ENCODE measurements around the gene INPP4B.
A peak's percentile ranks its signal among the peaks of the same experiment; 100 is the strongest.

INPP4B gene

DNA sequence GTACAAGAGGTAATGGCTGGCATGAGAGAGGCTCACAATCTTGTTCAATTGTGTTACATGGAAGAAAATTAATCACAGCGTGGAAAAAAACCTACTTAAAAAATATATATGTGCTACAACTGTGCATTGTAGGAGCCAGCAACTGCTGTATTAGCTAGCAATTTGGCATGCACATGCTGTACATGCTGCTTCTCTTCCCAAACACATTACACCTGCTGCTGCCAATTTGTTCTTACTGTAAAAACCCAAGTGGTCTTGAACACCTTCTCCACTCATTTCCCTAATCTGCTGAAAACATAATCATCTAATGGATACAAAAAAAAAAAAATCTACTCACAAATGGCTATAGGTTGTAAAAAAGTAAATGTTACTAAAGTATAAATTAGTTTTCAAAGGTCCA lies 264.2 kb downstream of the INPP4B start:
- Histone ChIP-seq H3K4me1 (ENCODE audit: control insufficient read depth, insufficient read depth, low read length) (no peaks in the 10 kb centered on the region), H3K36me3 (ENCODE audit: control insufficient read depth, insufficient read depth, low read length) (no peaks in the 10 kb centered on the region), H3K9ac (ENCODE audit: low read length) (no peak overlapping the region), H3K4me3 (ENCODE audit: low read length) (no peak overlapping the region), H3K27me3 (ENCODE audit: control insufficient read depth, insufficient read depth, low read length) (no peaks in the 10 kb centered on the region), H3K27ac (ENCODE audit: low read depth, low read length) (no peak overlapping the region)

DNA sequence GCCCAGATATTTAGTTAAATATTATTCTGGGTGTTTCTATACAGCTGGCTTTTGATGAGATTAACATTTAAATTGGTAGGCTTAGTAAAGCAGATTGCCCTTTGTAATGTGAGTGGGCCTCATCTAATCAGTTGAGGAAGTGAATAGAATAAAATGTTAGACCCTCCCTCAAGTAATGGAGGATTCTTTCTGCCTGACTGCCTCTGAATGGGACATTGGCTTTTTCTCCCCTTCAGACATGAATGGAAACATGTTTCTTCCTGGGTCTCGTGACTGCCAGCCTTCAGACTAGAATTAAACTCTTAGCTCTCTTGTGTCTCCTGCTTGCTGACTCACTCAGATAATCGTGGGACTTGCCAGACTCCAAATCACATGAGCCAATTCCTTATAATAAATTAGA lies 266.7 kb downstream of the INPP4B start:
- no peaks in the 10 kb centered on the region for H3K36me3 ChIP-seq (ENCODE audit: control insufficient read depth, insufficient read depth, low read length)

DNA sequence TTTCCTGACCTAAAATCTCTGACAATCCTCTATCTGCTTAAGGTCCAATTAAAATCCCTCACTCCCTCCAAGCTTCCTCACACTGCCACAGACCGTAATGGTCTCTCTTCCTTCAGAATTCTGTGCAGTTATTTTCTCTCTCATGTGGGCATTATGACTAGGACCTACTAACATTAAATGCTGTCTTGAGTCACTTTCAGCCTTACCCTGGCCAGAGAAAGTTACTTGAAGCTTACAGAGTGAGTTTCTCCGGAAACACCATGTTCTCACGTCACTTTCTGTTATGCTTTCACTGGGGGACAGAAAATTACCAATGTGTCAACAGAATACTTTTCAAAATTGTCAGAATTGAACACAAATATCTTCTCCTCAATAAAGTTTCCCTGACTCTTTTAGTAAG lies 271.8 kb downstream of the INPP4B start:
- Histone ChIP-seq H3K27me3 (ENCODE audit: control insufficient read depth, insufficient read depth, low read length) (no peaks in the 10 kb centered on the region), H3K36me3 (ENCODE audit: control insufficient read depth, insufficient read depth, low read length) (no peaks in the 10 kb centered on the region), H3K9ac (ENCODE audit: low read length) (no peak overlapping the region), H3K4me1 (ENCODE audit: control insufficient read depth, insufficient read depth, low read length) (no peaks in the 10 kb centered on the region), H3K4me3 (ENCODE audit: low read length) (no peak overlapping the region), H3K27ac (ENCODE audit: low read depth, low read length) (no peak overlapping the region)

More for the DNA sequence above, 266.7 kb downstream of the INPP4B start:
- Histone ChIP-seq H3K4me3 (ENCODE audit: low read length) (no peak overlapping the region), H3K27me3 (ENCODE audit: control insufficient read depth, insufficient read depth, low read length) (no peaks in the 10 kb centered on the region), H3K9ac (ENCODE audit: low read length) (no peak overlapping the region), H3K4me1 (ENCODE audit: control insufficient read depth, insufficient read depth, low read length) (no peaks in the 10 kb centered on the region), H3K27ac (ENCODE audit: low read depth, low read length) (no peak overlapping the region)

DNA sequence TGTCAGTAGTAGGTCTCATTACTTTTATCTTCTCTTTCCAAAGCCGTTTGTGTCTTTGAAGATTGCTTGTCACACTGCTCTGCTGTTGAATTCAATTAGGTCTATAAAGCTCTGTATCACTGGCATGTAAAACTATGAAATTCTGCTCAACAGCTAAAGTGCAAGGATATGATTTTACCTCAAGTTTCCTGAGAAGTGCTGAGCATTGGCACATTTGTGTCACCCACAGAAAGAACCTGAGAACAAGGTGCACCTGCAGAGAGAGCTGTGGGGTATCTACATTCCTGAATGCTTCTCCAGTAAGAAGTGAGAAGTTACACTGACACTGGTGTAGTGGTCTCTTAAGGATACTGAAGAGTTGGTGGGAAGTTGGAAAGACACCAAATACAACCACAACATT lies 274.0 kb downstream of the INPP4B start:
- no peak overlapping the region for H3K9ac ChIP-seq (ENCODE audit: low read length)
- peaks cover 5% of the 10 kb centered on the region for H3K4me1 ChIP-seq (ENCODE audit: control insufficient read depth, insufficient read depth, low read length)
- H3K27me3 ChIP-seq (ENCODE audit: control insufficient read depth, insufficient read depth, low read length) = no peaks in the 10 kb centered on the region
- no peaks in the 10 kb centered on the region for H3K36me3 ChIP-seq (ENCODE audit: control insufficient read depth, insufficient read depth, low read length)
- H3K27ac ChIP-seq (ENCODE audit: low read depth, low read length) = no peak overlapping the region
- no peak overlapping the region for H3K4me3 ChIP-seq (ENCODE audit: low read length)

DNA sequence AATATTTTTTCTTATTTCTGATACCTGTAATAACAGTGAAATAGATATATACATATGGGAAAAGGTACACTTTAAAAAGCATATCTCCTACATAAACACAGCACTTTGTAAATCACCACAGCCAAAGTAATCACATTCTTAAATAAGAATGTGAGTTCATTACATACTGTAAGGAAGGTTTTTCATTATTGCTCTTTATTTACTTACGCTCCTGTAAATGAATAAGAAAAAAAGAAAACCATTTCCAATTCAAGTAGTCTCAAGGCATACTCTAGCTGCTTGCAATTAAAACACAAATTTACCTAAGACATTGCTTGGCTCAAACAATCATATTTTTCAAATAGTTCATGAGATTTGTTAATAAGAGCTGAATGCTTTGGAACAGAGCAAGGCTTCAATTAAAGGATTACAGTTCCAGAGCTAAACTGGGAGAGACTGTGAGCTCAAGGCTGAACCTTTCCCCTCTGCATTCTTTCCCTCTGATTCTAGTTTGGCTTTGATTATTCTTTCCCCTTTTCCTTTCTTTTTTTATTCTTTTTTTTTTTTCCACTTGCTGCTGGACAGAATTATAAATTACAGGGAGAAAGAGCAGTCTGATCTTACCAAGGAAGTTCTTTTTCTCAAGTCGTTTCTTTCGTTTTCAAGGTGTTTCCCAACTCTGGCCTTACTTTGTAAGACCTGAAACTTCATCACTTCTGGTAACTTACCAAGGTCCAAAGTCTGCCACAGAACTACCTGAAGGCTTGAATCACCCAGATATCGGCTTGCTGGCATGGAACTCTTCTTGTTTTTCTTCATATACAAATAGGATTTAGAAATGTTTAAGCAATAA lies 278.3 kb downstream of the INPP4B start:
- no peak overlapping the region for H3K4me3 ChIP-seq (ENCODE audit: low read length)
- peaks cover 5% of the 10 kb centered on the region for H3K4me1 ChIP-seq (ENCODE audit: control insufficient read depth, insufficient read depth, low read length)
- H3K9ac ChIP-seq (ENCODE audit: low read length) = no peak overlapping the region
- H3K36me3 ChIP-seq (ENCODE audit: control insufficient read depth, insufficient read depth, low read length) = no peaks in the 10 kb centered on the region
- H3K27me3 ChIP-seq (ENCODE audit: control insufficient read depth, insufficient read depth, low read length) = no peaks in the 10 kb centered on the region
- H3K27ac ChIP-seq (ENCODE audit: low read depth, low read length) = peak overlapping the region; percentile 36

DNA sequence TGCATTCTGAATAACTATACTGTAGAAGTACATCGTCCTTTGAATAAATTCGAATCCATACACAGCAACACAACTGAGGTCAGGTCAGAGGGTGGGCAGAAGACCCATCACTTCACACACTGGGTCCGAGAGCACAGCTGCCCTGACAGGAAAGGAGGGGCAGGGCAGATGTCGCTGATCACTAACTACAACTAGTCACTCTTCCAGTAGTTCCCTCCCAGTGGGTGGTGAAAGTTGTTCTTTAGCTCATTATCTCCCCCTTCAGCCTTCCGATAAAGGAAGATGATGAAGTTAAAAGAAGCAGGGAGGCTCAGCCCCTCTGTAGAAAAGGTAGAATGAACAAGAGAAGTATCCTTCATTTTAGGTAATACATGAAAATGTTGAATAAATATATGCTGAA lies 278.9 kb downstream of the INPP4B start:
- Histone ChIP-seq H3K4me3 (ENCODE audit: low read length) (no peak overlapping the region), H3K36me3 (ENCODE audit: control insufficient read depth, insufficient read depth, low read length) (no peaks in the 10 kb centered on the region), H3K27ac (ENCODE audit: low read depth, low read length) (no peak overlapping the region), H3K9ac (ENCODE audit: low read length) (no peak overlapping the region), H3K27me3 (ENCODE audit: control insufficient read depth, insufficient read depth, low read length) (no peaks in the 10 kb centered on the region), H3K4me1 (ENCODE audit: control insufficient read depth, insufficient read depth, low read length) (peaks cover 5% of the 10 kb centered on the region)

DNA sequence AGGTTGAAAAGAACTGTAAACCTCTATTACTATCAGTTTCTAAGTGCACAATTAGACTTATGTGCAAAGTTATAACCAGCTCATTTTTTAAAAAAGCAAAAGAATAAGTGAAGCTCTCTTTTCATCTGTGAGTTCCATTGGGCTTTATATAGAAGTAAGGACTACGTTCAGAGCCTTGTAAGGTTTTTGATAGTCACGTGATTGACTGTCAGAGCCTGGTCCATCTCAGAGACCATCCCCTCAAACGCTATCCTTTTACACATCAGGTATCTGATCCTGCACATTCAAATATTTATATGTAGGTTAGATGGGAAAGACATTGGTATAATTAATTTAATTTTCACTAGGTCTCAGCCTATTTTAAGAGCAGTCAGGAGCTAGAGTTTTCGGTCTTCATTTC lies 279.3 kb downstream of the INPP4B start:
- Histone ChIP-seq H3K36me3 (ENCODE audit: control insufficient read depth, insufficient read depth, low read length) (no peaks in the 10 kb centered on the region), H3K4me3 (ENCODE audit: low read length) (no peak overlapping the region), H3K9ac (ENCODE audit: low read length) (no peak overlapping the region), H3K27ac (ENCODE audit: low read depth, low read length) (no peak overlapping the region), H3K27me3 (ENCODE audit: control insufficient read depth, insufficient read depth, low read length) (no peaks in the 10 kb centered on the region), H3K4me1 (ENCODE audit: control insufficient read depth, insufficient read depth, low read length) (peaks cover 5% of the 10 kb centered on the region)

DNA sequence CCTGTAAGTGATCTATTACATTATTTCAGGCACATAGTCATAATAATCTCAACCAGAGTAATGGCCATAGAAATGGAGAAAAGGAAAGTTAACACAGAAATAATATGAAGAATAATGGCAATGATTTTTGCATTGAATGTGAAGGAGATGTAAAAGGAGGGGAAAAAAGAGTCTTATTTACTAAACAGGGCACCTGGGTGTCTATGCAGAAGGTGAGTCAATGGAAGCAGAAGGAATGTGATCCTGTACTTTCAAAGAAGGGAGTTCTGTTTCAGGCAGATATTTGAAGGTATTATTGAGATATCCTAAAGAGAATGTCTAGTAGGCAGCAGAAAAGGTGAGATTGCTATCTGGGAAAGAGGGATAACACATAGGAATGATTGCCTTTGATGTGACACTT lies 279.9 kb downstream of the INPP4B start:
- Histone ChIP-seq H3K4me3 (ENCODE audit: low read length) (peak overlapping the region; percentile 20), H3K27ac (ENCODE audit: low read depth, low read length) (no peak overlapping the region), H3K36me3 (ENCODE audit: control insufficient read depth, insufficient read depth, low read length) (no peaks in the 10 kb centered on the region), H3K4me1 (ENCODE audit: control insufficient read depth, insufficient read depth, low read length) (peaks cover 5% of the 10 kb centered on the region), H3K27me3 (ENCODE audit: control insufficient read depth, insufficient read depth, low read length) (no peaks in the 10 kb centered on the region), H3K9ac (ENCODE audit: low read length) (no peak overlapping the region)

DNA sequence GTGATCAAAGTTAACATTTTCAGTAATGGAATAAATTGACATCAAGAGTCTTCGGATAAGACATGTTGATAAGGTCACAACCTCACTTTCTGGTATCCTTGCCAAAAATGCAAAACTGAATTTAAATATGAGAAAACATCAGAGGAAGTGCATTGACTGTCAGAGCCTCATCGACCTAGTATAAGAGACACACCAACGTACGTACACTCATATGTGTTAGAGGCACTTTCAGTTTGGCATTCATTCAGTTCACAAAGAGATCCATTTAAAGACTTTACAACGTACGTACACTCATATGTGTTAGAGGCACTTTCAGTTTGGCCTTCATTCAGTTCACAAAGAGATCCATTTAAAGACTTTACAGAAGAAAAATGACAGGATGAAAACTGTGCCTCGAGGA lies 280.3 kb downstream of the INPP4B start:
- Histone ChIP-seq H3K27ac (ENCODE audit: low read depth, low read length) (no peak overlapping the region), H3K4me1 (ENCODE audit: control insufficient read depth, insufficient read depth, low read length) (peaks cover 5% of the 10 kb centered on the region), H3K9ac (ENCODE audit: low read length) (no peak overlapping the region), H3K36me3 (ENCODE audit: control insufficient read depth, insufficient read depth, low read length) (no peaks in the 10 kb centered on the region), H3K27me3 (ENCODE audit: control insufficient read depth, insufficient read depth, low read length) (no peaks in the 10 kb centered on the region), H3K4me3 (ENCODE audit: low read length) (peak overlapping the region; percentile 20)

DNA sequence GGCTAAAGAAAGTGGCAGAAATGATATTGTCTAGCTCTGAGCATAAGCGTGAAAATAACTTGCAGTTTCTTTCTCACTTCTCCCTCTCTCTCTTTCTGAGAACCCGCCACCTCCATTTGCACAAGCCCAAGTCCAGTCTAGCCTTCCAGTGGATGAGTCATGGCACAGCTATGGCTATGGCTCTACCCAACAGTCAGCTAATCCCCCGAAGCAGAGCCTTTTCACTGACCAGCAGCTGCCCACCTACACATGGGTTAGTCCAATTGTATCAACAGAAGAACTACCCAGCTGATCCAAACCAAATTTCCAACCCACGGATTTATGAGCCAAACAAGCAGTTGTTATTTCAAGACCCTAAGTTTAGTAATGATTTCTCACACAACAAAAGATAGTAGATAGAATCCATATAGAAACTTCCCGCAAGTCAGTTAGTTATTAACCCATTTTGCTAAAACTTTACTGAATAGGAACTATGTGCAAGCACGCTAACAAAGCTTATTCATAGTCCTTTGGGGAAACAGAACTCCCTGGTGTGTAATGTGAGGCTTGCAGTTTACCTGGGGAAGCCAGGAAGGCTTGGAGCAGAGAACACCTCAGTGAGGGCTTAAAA lies 282.3 kb downstream of the INPP4B start:
- no peaks in the 10 kb centered on the region for H3K27me3 ChIP-seq (ENCODE audit: control insufficient read depth, insufficient read depth, low read length)
- H3K4me3 ChIP-seq (ENCODE audit: low read length) = no peak overlapping the region
- no peak overlapping the region for H3K27ac ChIP-seq (ENCODE audit: low read depth, low read length)
- no peaks in the 10 kb centered on the region for H3K36me3 ChIP-seq (ENCODE audit: control insufficient read depth, insufficient read depth, low read length)
- peaks cover 5% of the 10 kb centered on the region for H3K4me1 ChIP-seq (ENCODE audit: control insufficient read depth, insufficient read depth, low read length)
- no peak overlapping the region for H3K9ac ChIP-seq (ENCODE audit: low read length)

DNA sequence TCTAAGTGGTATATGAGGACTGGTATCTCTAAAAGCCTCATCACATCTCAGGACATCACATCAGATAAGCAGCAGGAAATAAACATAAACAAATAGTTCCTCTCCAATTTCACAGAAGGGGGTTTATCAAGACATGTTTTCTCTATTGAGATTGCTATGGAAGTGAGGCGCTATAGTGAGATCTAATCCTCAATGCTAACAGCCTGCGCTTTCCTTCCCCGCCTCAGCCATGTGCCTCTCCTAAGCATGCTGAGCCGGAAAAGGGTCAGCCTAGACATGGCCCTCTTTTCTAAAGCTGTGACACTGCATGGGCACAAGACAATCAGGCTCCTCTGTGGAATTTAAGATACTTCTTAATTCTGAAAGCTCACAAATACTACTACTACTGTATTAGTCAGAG lies 286.1 kb downstream of the INPP4B start:
- H3K9ac ChIP-seq (ENCODE audit: low read length) = no peak overlapping the region
- H3K4me1 ChIP-seq (ENCODE audit: control insufficient read depth, insufficient read depth, low read length) = no peaks in the 10 kb centered on the region
- no peaks in the 10 kb centered on the region for H3K36me3 ChIP-seq (ENCODE audit: control insufficient read depth, insufficient read depth, low read length)
- no peak overlapping the region for H3K27ac ChIP-seq (ENCODE audit: low read depth, low read length)
- H3K4me3 ChIP-seq (ENCODE audit: low read length) = no peak overlapping the region
- H3K27me3 ChIP-seq (ENCODE audit: control insufficient read depth, insufficient read depth, low read length) = no peaks in the 10 kb centered on the region

DNA sequence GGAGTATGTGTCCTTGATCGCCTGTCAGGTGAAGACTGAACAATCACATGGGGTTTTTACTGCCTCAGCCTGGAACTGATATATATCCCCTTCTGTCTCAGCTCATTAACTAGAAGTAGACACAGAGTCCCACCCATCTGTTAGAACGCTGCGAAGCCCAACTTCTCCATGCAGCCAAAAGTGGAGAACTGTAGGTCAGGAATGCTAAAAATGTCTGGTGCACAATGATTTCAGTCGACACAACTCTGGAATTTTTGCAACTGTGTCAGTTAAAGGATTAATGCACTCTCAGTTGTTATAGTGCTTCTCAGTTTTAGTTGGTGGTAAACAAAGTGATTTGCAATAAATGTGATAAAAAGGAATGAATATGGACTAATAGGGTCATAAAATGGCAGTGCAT lies 287.2 kb downstream of the INPP4B start:
- Histone ChIP-seq H3K4me1 (ENCODE audit: control insufficient read depth, insufficient read depth, low read length) (no peaks in the 10 kb centered on the region), H3K4me3 (ENCODE audit: low read length) (no peak overlapping the region), H3K9ac (ENCODE audit: low read length) (no peak overlapping the region), H3K27ac (ENCODE audit: low read depth, low read length) (no peak overlapping the region), H3K27me3 (ENCODE audit: control insufficient read depth, insufficient read depth, low read length) (no peaks in the 10 kb centered on the region), H3K36me3 (ENCODE audit: control insufficient read depth, insufficient read depth, low read length) (no peaks in the 10 kb centered on the region)

DNA sequence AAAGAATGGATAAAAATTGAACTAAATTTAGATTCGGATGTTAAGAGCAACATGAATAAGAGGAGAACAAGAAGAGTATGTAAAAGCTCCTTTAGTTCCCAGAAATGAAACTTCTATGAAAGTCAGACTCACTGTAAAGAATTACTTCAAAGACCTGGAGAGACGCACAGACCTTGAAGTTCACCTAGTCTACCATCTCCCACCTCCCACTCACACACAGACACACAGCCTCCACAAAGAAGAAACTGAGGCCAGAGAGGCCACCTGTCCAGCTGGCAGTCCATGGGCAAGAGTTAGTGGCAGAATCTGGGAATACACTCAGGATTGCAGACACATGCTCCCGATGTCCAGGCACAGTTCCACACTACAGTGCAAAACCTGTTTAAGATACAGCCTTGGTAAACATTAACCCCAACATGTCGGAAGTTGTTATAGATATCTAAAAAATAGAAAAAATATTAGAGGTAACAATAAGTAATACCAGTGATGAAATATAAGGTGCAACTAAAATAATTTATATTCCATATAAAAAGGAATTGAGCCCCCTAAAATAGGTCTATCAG lies 288.8 kb downstream of the INPP4B start:
- Histone ChIP-seq H3K9ac (ENCODE audit: low read length) (no peak overlapping the region), H3K36me3 (ENCODE audit: control insufficient read depth, insufficient read depth, low read length) (no peaks in the 10 kb centered on the region), H3K4me3 (ENCODE audit: low read length) (no peak overlapping the region), H3K4me1 (ENCODE audit: control insufficient read depth, insufficient read depth, low read length) (no peaks in the 10 kb centered on the region), H3K27ac (ENCODE audit: low read depth, low read length) (no peak overlapping the region), H3K27me3 (ENCODE audit: control insufficient read depth, insufficient read depth, low read length) (no peaks in the 10 kb centered on the region)
